Thyroid gland (tissue), 4 donors: ENCODE results near the gene VAMP4. TPM values are rescaled to one million over a fixed set of nuclear protein-coding genes. Genes with fewer than 3 reads are reported as not detected.

Experiments used
- DNase-seq, 2 donors: peaks; one replicate each; pipeline ENCODE4 v3.0.0-alpha.2; 2019
- H3K27ac ChIP-seq, 3 donors: fragments of 200-600 bp; sonication (generic); 1 replicate in 2 of 3; 2 replicates in 1 of 3; pipeline ENCODE4 v1.5.1; 2016 to 2019; ENCODE audit warnings: mild to moderate bottlenecking in 1 of 3, moderate library complexity in 1 of 3
- H3K27me3 ChIP-seq: fragments of 200-600 bp; sonication (generic); one replicate; pipeline ENCODE4 v1.5.1; 2019
- H3K36me3 ChIP-seq, 2 donors: fragments of 200-600 bp; sonication (generic); one replicate each; pipeline ENCODE4 v1.5.1; 2016 to 2019
- H3K4me1 ChIP-seq, 2 donors: fragments of 200-600 bp; sonication (generic); one replicate each; pipeline ENCODE4 v1.5.1; 2017 to 2019
- H3K4me3 ChIP-seq, 3 donors: fragments of 200-600 bp; sonication (generic); replicated peaks in 1 of 3; 1 replicate in 2 of 3; 2 replicates in 1 of 3; pipeline ENCODE4 v1.5.1; 2016; ENCODE audit warnings: mild to moderate bottlenecking in 1 of 3
- H3K9me3 ChIP-seq: fragments of 200-600 bp; sonication (generic); one replicate; pipeline ENCODE4 v1.5.1; 2017
- POLR2A ChIP-seq, 2 donors: fragments of 450-650 bp; IDR thresholded peaks; one replicate each; pipeline ENCODE4 v1.6.1; 2017; ENCODE audit warnings: antibody characterized with exemption in 2 of 2, mild to moderate bottlenecking in 2 of 2, moderate library complexity in 1 of 2
- WGBS, 2 donors: methylation state at CpG; one replicate each; pipeline ENCODE4 v1.1.5; 2017; 5-methylcytosine and 5-hydroxymethylcytosine counted together
- intact Hi-C: fragments of 100-400 bp; cut with DNase I; formaldehyde crosslinking; loops from one replicate; pipeline ENCODE4 v1.15.1; 2023
- total RNA-seq, 4 donors: library from RNA; depleted of rRNA; stranded (reverse); fragments of >200 nt; gene quantifications; one replicate each; pipeline ENCODE4 v1.2.3, GENCODE V29; 2016
- TF ChIP-seq, protein P1 (sequence below), 6 experiments: fragments of 200-600 bp in 3 of 6; fragments of 450-650 bp in 3 of 6; sonication (generic) in 3 of 6; IDR thresholded peaks; one replicate each; pipeline ENCODE4 v1.5.1; 2016 to 2019; ENCODE audit warnings: antibody characterized with exemption in 6 of 6, mild to moderate bottlenecking in 2 of 6, inconsistent platforms in 1 of 6, moderate library complexity in 1 of 6

The VAMP4 gene, protein sequence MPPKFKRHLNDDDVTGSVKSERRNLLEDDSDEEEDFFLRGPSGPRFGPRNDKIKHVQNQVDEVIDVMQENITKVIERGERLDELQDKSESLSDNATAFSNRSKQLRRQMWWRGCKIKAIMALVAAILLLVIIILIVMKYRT
- 10 to 100 TPM; 16.3 to 23.2 (median 17.8) TPM for total RNA-seq

DNA sequence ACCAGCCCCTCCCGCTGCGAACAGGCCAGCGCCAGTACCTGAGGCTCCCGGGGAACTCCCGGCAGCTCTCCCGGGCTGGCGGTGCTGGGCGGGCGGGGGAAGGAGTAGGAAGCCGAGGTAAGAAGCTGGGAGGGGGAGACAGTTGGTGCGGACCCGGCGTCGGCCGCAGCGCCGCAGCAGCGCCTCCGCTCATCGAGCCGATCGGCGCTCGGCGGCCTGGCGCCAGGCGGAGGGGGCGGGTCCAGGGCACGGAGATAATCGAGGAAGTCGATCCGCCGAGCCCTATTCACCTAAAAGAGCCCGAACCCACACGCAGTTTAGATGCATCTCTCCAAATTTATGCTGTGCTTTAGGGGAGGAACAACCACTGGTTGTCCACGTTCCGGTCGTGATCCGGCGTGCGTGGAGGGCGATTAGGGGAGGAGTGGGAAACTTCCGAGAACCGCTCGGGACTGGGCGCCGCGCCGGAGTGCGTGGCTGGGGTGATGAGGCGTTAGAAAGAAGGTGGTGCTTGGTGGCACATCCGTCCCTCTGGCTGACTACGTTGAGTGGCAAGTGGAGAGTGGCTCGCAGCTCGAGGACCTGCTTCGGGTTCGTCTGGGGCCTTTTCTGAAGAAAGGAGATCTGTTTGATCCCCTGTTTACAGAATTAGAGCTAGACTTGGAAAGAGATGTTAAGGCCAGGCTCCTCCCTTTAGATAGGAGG, at the start of gene VAMP4:
VAMP4 (minus strand) TSS at position 194 of the 705 bp plus-strand sequence. CDS start 3,651 bp downstream, outside the sequence.
- Histone ChIP-seq H3K27ac (peak within 1 kb of the TSS; percentile 93 to 98 (median 98)), H3K27me3 (no peaks in the 10 kb centered on the region), H3K4me3 (peak within 1 kb of the TSS; percentile 44 to 96 (median 88)), H3K4me1 (peaks cover 25 to 28% of the 10 kb centered on the region in 2 donors), H3K9me3 (no peaks in the 10 kb centered on the region), H3K36me3 (peaks cover 0 to 3% of the 10 kb centered on the region in 2 donors)
- DNase-seq: peak; percentile 90 to 92
- peak; percentile 28 to 96 for TF ChIP-seq POLR2A (IDR thresholded peaks at IDR 0.05)
- TF ChIP-seq, protein P1, sequence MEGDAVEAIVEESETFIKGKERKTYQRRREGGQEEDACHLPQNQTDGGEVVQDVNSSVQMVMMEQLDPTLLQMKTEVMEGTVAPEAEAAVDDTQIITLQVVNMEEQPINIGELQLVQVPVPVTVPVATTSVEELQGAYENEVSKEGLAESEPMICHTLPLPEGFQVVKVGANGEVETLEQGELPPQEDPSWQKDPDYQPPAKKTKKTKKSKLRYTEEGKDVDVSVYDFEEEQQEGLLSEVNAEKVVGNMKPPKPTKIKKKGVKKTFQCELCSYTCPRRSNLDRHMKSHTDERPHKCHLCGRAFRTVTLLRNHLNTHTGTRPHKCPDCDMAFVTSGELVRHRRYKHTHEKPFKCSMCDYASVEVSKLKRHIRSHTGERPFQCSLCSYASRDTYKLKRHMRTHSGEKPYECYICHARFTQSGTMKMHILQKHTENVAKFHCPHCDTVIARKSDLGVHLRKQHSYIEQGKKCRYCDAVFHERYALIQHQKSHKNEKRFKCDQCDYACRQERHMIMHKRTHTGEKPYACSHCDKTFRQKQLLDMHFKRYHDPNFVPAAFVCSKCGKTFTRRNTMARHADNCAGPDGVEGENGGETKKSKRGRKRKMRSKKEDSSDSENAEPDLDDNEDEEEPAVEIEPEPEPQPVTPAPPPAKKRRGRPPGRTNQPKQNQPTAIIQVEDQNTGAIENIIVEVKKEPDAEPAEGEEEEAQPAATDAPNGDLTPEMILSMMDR (IDR thresholded peaks at IDR 0.05): no peak
- intact Hi-C loops: no loop called here
- WGBS, 2 donors: 0 to 1% methylated on average over 34 to 57 of the region's 57 CpGs

DNA sequence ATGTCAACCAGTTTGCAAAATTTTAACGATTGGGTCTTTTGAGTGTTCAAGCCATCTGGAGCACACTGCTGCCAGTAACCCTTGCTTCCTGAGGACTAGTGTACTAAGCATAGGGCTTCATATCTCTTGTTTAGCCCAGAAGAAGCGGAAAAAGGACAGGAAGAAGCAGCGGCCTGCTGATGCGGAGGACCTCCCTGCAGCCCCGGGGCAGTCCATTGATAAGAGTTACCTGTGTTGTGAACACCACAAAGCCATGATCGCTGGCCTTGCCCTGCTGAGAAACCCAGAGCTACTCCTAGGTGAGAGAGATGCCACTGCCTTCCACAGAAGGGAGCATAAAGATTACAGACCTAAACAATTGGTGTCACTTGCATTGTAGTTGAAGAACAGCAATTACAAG, 48.5 kb upstream of the VAMP4 start:
- no peaks in the 10 kb centered on the region for H3K4me1 ChIP-seq
- H3K9me3 ChIP-seq: no peaks in the 10 kb centered on the region
- WGBS, 2 donors: 93 to 94% methylated on average over 5 to 6 of the region's 6 CpGs
- no peaks in the 10 kb centered on the region for H3K27me3 ChIP-seq
- no peak overlapping the region for H3K4me3 ChIP-seq
- TF ChIP-seq, protein P1 (IDR thresholded peaks at IDR 0.05): no peak
- TF ChIP-seq POLR2A (IDR thresholded peaks at IDR 0.05): no peak
- DNase-seq: no peak
- intact Hi-C loops: no loop called here
- H3K36me3 ChIP-seq: peaks cover 59 to 69% of the 10 kb centered on the region in 2 donors
- no peak overlapping the region for H3K27ac ChIP-seq

DNA sequence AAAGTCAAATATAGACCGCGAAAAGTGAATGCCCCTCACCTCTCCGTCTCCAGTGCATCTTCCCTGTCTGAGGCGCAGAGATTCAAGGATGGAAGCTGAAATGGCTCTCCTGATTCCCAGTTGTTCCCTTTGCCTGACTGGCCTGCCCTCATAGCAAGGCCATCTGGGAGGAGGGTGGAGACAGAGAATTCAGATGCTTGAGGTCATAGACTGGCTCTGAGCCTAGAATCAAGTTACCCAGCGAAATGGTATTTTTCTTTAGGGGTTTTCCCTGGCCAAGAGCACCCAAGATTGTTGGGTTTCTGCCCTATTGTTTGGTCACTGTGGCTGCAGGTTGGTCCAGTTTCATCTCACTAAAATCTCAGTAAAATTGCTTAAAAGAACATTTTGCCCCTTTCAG, 46.8 kb upstream of the VAMP4 start:
- intact Hi-C loops: no loop called here
- Histone ChIP-seq H3K9me3 (no peaks in the 10 kb centered on the region), H3K36me3 (peaks cover 64 to 71% of the 10 kb centered on the region in 2 donors), H3K27ac (no peak overlapping the region), H3K4me3 (no peak overlapping the region), H3K4me1 (no peaks in the 10 kb centered on the region), H3K27me3 (no peaks in the 10 kb centered on the region)
- WGBS, 2 donors: 81 to 82% methylated on average over 5 of the region's 5 CpGs
- no peak for DNase-seq
- TF ChIP-seq, protein P1 (IDR thresholded peaks at IDR 0.05): no peak
- TF ChIP-seq POLR2A (IDR thresholded peaks at IDR 0.05): no peak

DNA sequence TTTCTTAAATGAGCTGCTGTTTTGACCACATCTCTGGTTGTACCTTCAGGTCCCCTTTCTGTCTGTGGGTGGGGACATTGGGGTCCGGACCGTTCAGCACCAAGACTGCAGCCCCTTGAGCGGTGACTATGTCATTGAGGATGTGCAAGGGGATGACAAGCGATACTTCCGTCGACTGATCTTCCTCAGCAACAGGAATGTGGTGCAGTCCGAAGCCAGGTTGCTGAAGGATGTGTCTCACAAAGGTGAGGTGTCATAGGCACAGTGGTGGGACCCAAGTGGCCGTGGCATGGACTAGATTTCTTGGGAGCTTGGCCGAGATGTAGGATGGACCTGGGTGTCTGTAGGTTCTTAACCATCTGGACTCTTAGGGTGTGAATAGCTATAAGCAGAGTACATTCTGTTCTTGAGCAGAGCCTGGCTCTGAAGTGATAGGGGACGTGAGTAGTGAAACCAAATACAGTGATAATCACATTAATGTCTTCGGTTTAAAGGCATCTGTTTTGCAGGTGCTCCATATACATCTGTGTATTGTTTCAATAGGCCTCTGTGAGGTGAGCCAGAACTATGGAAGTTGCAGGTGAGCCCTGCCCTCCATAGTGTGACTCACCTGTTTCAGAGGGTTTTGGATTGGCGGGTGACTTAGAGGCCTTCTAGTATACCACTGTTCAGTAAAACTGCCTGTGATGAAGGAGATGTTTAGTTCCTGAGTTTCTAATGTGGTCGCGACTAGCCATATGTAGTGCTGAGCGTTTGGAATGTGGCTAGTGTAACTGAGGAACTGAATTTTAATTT, 46.0 kb upstream of the VAMP4 start:
- no peaks in the 10 kb centered on the region for H3K27me3 ChIP-seq
- no peak overlapping the region for H3K4me3 ChIP-seq
- no peak overlapping the region for H3K27ac ChIP-seq
- 95 to 96% methylated on average over 15 of the region's 15 CpGs for WGBS, 2 donors
- no peak for DNase-seq
- peaks cover 64 to 65% of the 10 kb centered on the region in 2 donors for H3K36me3 ChIP-seq
- no peaks in the 10 kb centered on the region for H3K9me3 ChIP-seq
- intact Hi-C loops: no loop called here
- peaks cover 0 to 1% of the 10 kb centered on the region in 2 donors for H3K4me1 ChIP-seq
- no peak for TF ChIP-seq POLR2A (IDR thresholded peaks at IDR 0.05)
- TF ChIP-seq, protein P1 (IDR thresholded peaks at IDR 0.05): no peak
